IMR-90 (cell line): ENCODE results near the gene RCOR3. TPM values are rescaled to one million over a fixed set of nuclear protein-coding genes. Genes with fewer than 3 reads are reported as not detected.

Experiments used
- ATAC-seq: fragments of 200-7000 bp; cut with Tn5 transposase; 2 replicates; pipeline ENCODE4 v1.9.1; 2020; ENCODE audit warnings: low read depth, mild to moderate bottlenecking, moderate library complexity
- BruUV-seq: library from RNA; stranded (reverse); fragments of 400-500 nt; replicated peaks from 2 replicates; lab custom pipeline; 2021; lab: Mats Ljungman, UMichigan
- CTCF ChIA-PET: fragments of 300-600 bp; formaldehyde crosslinking; extraction: SDS; loops from one replicate; lab custom pipeline; 2021; ENCODE audit warnings: antibody characterized with exemption; lab: Yijun Ruan, JAX
- POLR2A ChIA-PET: fragments of 300-600 bp; sonication (Branson Sonifier 250); formaldehyde crosslinking; loops from one replicate; lab custom pipeline; 2022; ENCODE audit warnings: antibody characterized with exemption; ENCODE audit not compliant: unreplicated experiment; lab: Charles Lee
- DNase-seq: peaks from one replicate; pipeline ENCODE4 v3.0.0; 2013
- H2AFZ ChIP-seq: replicated peaks from 2 replicates; pipeline ENCODE3; 2013; ENCODE audit warnings: low read length, mild to moderate bottlenecking; ENCODE audit not compliant: poor library complexity
- H2AK5ac ChIP-seq: 2 replicates; pipeline ENCODE4 v1.6.1; 2013; ENCODE audit warnings: low read depth, low read length, inconsistent platforms
- H2AK9ac ChIP-seq: replicated peaks from 2 replicates; pipeline ENCODE3; 2013; ENCODE audit warnings: mild to moderate bottlenecking, low read depth, low read length, moderate library complexity; ENCODE audit not compliant: poor library complexity
- H2BK120ac ChIP-seq: 2 replicates; pipeline ENCODE4 v1.6.1; 2013; ENCODE audit warnings: low read depth, low read length, inconsistent platforms
- H2BK15ac ChIP-seq: 3 replicates; pipeline ENCODE4 v1.6.1; 2013; ENCODE audit warnings: low read depth, low read length, inconsistent platforms
- H2BK20ac ChIP-seq: 2 replicates; pipeline ENCODE4 v1.6.1; 2013; ENCODE audit warnings: low read depth, mild to moderate bottlenecking, inconsistent platforms, low read length, moderate library complexity
- H2BK5ac ChIP-seq: 2 replicates; pipeline ENCODE4 v1.6.1; 2013; ENCODE audit warnings: mild to moderate bottlenecking, low read depth, low read length, inconsistent platforms; ENCODE audit not compliant: poor library complexity, severe bottlenecking
- H3K14ac ChIP-seq: replicated peaks from 2 replicates; pipeline ENCODE4 v1.6.1; 2013; ENCODE audit warnings: low read depth, low read length, inconsistent platforms
- H3K18ac ChIP-seq: 2 replicates; pipeline ENCODE4 v1.6.1; 2013; ENCODE audit warnings: low read depth, low read length, control low read depth
- H3K23ac ChIP-seq: 2 replicates; pipeline ENCODE4 v1.6.1; 2013; ENCODE audit warnings: low read depth, low read length, inconsistent platforms
- H3K27ac ChIP-seq: 2 replicates; pipeline ENCODE4 v1.5.1; 2013; ENCODE audit warnings: mild to moderate bottlenecking, control low read depth, low read length; ENCODE audit not compliant: insufficient read depth
- H3K27me3 ChIP-seq: 2 replicates; pipeline ENCODE4 v1.6.1; 2013; ENCODE audit warnings: low read length; ENCODE audit not compliant: control insufficient read depth, insufficient read depth
- H3K36me3 ChIP-seq: 2 replicates; pipeline ENCODE4 v1.6.1; 2013; ENCODE audit warnings: low read length, mixed read lengths; ENCODE audit not compliant: control insufficient read depth, insufficient read depth
- H3K4ac ChIP-seq: 2 replicates; pipeline ENCODE4 v1.6.1; 2013; ENCODE audit warnings: low read depth, low read length, inconsistent platforms
- H3K4me1 ChIP-seq: 2 replicates; pipeline ENCODE4 v1.6.1; 2013; ENCODE audit warnings: low read length, mixed read lengths; ENCODE audit not compliant: control insufficient read depth, insufficient read depth
- H3K4me2 ChIP-seq: 2 replicates; pipeline ENCODE4 v1.6.1; 2013; ENCODE audit warnings: low read depth, mild to moderate bottlenecking, control low read depth, low read length, moderate library complexity
- H3K4me3 ChIP-seq: 2 replicates; pipeline ENCODE4 v1.5.1; 2013; ENCODE audit warnings: low read depth, mild to moderate bottlenecking, control low read depth, low read length, moderate library complexity; ENCODE audit not compliant: insufficient read depth
- H3K56ac ChIP-seq: 2 replicates; pipeline ENCODE4 v1.6.1; 2013; ENCODE audit warnings: low read length, inconsistent platforms; ENCODE audit not compliant: insufficient read depth; ENCODE audit errors: extremely low read depth
- H3K79me1 ChIP-seq, 2 experiments: 2 replicates each; pipeline ENCODE4 v1.6.1; 2013; ENCODE audit warnings: low read length in 2 of 2, inconsistent platforms in 1 of 2, low read depth in 1 of 2
- H3K9ac ChIP-seq: 2 replicates; pipeline ENCODE4 v1.6.1; 2013; ENCODE audit warnings: low read depth, low read length, control low read depth
- H3K9me1 ChIP-seq: 2 replicates; pipeline ENCODE4 v1.6.1; 2013; ENCODE audit warnings: low read length, inconsistent platforms; ENCODE audit not compliant: insufficient read depth
- H3K9me3 ChIP-seq: 2 replicates; pipeline ENCODE4 v1.6.1; 2013; ENCODE audit warnings: low read length; ENCODE audit not compliant: control insufficient read depth, insufficient read depth
- H4K20me1 ChIP-seq: 2 replicates; pipeline ENCODE4 v1.6.1; 2013; ENCODE audit warnings: low read length, inconsistent platforms; ENCODE audit not compliant: insufficient read depth
- H4K5ac ChIP-seq: 2 replicates; pipeline ENCODE4 v1.6.1; 2013; ENCODE audit warnings: mild to moderate bottlenecking, low read depth, low read length, control low read depth
- H4K8ac ChIP-seq, 2 experiments: 2 replicates each; pipeline ENCODE4 v1.6.1; 2013; ENCODE audit warnings: low read depth in 2 of 2, low read length in 2 of 2, control low read depth in 1 of 2, inconsistent platforms in 1 of 2
- H4K91ac ChIP-seq: 2 replicates; pipeline ENCODE4 v1.6.1; 2013; ENCODE audit warnings: low read depth, low read length, inconsistent platforms; ENCODE audit not compliant: insufficient read depth
- CEBPB ChIP-seq: IDR thresholded peaks from 2 replicates; pipeline ENCODE4 v1.6.1; 2012; ENCODE audit warnings: low read depth, low read length, improper control_type of control experiment
- MAFK ChIP-seq: IDR thresholded peaks from 2 replicates; pipeline ENCODE4 v1.6.1; 2012; ENCODE audit warnings: low read depth, low read length, improper control_type of control experiment
- RFX5 ChIP-seq: IDR thresholded peaks from 2 replicates; pipeline ENCODE4 v1.8.0; 2012; ENCODE audit warnings: low read depth, mild to moderate bottlenecking, low read length, moderate library complexity
- WGBS, 2 experiments: methylation state at CpG; one replicate each; pipeline versions ENCODE4 v1.1.5 to v1.1.7; 2013; ENCODE audit warnings: missing lambda C conversion rate in 2 of 2; ENCODE audit not compliant: insufficient read length in 1 of 2; ENCODE audit errors: extremely low coverage in 2 of 2; 5-methylcytosine and 5-hydroxymethylcytosine counted together
- dilution Hi-C: fragments of 300-500 bp; cut with HindIII; formaldehyde crosslinking; loops from one replicate; pipeline ENCODE4 v1.14.3; 2018; ENCODE audit warnings: low sequenced_read_pairs; ENCODE audit not compliant: unreplicated experiment
- in situ Hi-C: fragments of 300-500 bp; cut with MboI; formaldehyde crosslinking; loops from 3 replicates; pipeline ENCODE4 v1.14.3; 2019; ENCODE audit warnings: low sequenced_read_pairs, inconsistent platforms, mixed read lengths
- intact Hi-C: fragments of 100-400 bp; cut with micrococcal nuclease; formaldehyde crosslinking; loops from 2 replicates; pipeline ENCODE4 v1.10.0; 2022
- polyA plus RNA-seq, 3 experiments: library from polyadenylated mRNA; depleted of rRNA; stranded (reverse); fragments of >200 nt; gene quantifications; 2 replicates each; pipeline ENCODE4 v1.2.3, GENCODE V29; 2012; ENCODE audit warnings: low replicate concordance in 1 of 3
- total RNA-seq: library from RNA; depleted of rRNA; stranded (reverse); fragments of >200 nt; gene quantifications from 2 replicates; pipeline ENCODE4 v1.2.3, GENCODE V29; 2012

RCOR3 gene
- total and polyA plus RNA-seq, 2 of the 4 experiments (the other 2 are of a cell fraction) = 8.1 to 16.4 TPM

GRCh38 chr1:211267204-211267857 lies 8.2 kb downstream of the RCOR3 start:
- Histone ChIP-seq H3K36me3 (peaks cover 14% of the 10 kb centered on the region), H2BK5ac (no peak overlapping the region), H3K4ac (no peak overlapping the region), H3K18ac (no peak overlapping the region), H2BK15ac (no peak overlapping the region), H3K9ac (no peak overlapping the region), H3K9me1 (no peaks in the 10 kb centered on the region), H3K27me3 (no peaks in the 10 kb centered on the region), H3K23ac (no peak overlapping the region), H2BK120ac (no peak overlapping the region), H3K56ac (no peak overlapping the region), H2AK5ac (no peak overlapping the region), H3K27ac (no peak overlapping the region), H4K8ac (no peak overlapping the region), H2AFZ (no peak overlapping the region), H2BK20ac (no peak overlapping the region), H3K79me1 (peaks cover 7 to 22% of the 10 kb centered on the region in 2 experiments; a peak in 3 of 4 replicates), H3K4me1 (no peaks in the 10 kb centered on the region), H2AK9ac (no peak overlapping the region), H3K4me3 (no peak overlapping the region), H3K9me3 (no peaks in the 10 kb centered on the region), H3K4me2 (no peak overlapping the region), H4K20me1 (no peaks in the 10 kb centered on the region), H4K5ac (no peak overlapping the region), H4K91ac (no peak overlapping the region), H3K14ac (no peak overlapping the region)
- peak; percentile 61; the same call in 1 of the 2 replicates for TF ChIP-seq CEBPB
- TF ChIP-seq MAFK = no peak
- TF ChIP-seq RFX5 = no peak
- in situ Hi-C loops = no loop called here
- no CpG with 5 or more reads among the region's 7 CpGs for WGBS, 2 experiments
- DNase-seq (no peak), ATAC-seq (no peak)
- POLR2A ChIA-PET = no interaction called here
- intact Hi-C loops = no loop called here
- CTCF ChIA-PET = no interaction called here
- no TSS peak for BruUV-seq
- dilution Hi-C loops = no loop called here
